Central memory CD8-positive, alpha-beta T cell (primary cell): Measurements from ENCODE around the gene SH3BP1.
"Not testable (repeated sequence)": the region's sequence is repeated elsewhere in the genome, so short reads cannot be mapped to it uniquely, and the experiment has no call there.

Experiments used
- ATAC-seq: fragments of 150-1000 bp; cut with Tn5 transposase; replicated peaks from 2 replicates; pipeline ENCODE4 v1.10.0; 2022; ENCODE audit warnings: mild to moderate bottlenecking, moderate FRiP score, moderate number of reproducible peaks; ENCODE audit not compliant: poor library complexity, severe bottlenecking; ENCODE audit errors: extremely low read depth
- DNase-seq, 2 donors: peaks; one replicate each; pipeline ENCODE4 v3.0.0; 2021; ENCODE audit warnings: low spot score in 2 of 2
- H3K27ac Mint-ChIP-seq: one replicate; pipeline ENCODE4 v1.8.0; 2022; ENCODE audit warnings: low read depth, mild to moderate bottlenecking, moderate library complexity, mixed read lengths
- H3K27me3 Mint-ChIP-seq: one replicate; pipeline ENCODE4 v1.8.0; 2022; ENCODE audit warnings: mixed read lengths
- H3K36me3 Mint-ChIP-seq: one replicate; pipeline ENCODE4 v1.8.0; 2022; ENCODE audit warnings: mild to moderate bottlenecking, moderate library complexity, mixed read lengths; ENCODE audit not compliant: insufficient read depth
- H3K4me1 Mint-ChIP-seq: one replicate; pipeline ENCODE4 v1.8.0; 2022; ENCODE audit warnings: mixed read lengths
- H3K4me3 Mint-ChIP-seq: one replicate; pipeline ENCODE4 v1.8.0; 2022; ENCODE audit warnings: mild to moderate bottlenecking, moderate library complexity, mixed read lengths
- H3K9me3 Mint-ChIP-seq: one replicate; pipeline ENCODE4 v1.8.0; 2022; ENCODE audit warnings: mixed read lengths

Gene SH3BP1, protein sequence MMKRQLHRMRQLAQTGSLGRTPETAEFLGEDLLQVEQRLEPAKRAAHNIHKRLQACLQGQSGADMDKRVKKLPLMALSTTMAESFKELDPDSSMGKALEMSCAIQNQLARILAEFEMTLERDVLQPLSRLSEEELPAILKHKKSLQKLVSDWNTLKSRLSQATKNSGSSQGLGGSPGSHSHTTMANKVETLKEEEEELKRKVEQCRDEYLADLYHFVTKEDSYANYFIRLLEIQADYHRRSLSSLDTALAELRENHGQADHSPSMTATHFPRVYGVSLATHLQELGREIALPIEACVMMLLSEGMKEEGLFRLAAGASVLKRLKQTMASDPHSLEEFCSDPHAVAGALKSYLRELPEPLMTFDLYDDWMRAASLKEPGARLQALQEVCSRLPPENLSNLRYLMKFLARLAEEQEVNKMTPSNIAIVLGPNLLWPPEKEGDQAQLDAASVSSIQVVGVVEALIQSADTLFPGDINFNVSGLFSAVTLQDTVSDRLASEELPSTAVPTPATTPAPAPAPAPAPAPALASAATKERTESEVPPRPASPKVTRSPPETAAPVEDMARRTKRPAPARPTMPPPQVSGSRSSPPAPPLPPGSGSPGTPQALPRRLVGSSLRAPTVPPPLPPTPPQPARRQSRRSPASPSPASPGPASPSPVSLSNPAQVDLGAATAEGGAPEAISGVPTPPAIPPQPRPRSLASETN

DNA sequence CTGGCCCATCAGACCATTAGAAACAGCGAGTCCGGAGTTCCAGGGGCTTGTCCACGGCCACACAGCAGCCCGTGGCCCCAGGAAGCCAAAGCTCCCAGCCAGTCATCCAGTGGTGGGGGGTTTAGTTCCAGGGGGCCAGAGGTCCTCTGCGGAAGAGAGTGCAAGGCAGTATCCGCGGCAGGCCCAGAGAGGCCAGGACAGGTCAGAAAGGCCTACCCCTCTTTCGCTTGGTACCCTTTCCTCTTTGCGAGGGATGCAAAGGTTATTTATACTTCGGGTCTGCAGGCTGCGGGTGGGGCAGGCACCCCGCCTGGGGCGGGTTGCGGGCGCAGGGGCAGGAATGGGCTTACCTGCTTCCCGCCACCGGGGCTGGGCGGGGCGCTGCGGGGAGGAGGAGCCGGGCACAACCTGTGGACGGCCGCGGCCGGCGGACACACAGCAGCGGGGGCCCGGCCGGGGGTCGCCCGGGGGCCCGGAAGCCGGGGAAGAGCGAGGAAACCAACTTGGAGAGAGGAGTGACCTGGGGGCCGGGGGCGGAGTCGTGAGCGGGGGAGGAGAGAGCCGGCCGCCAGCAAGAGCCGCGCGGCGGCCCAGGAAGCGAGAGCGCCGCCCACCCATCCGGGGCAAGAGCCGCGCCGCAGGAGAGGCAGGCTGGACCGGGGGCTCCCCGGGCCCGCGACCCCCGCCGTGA is at the start of gene SH3BP1:
SH3BP1 (plus strand) TSS at position 600 of the 691 bp plus-strand sequence. CDS start 119 bp downstream, outside the sequence.
- Mint-ChIP-seq H3K36me3 (peaks cover 34% of the 10 kb centered on the region), H3K9me3 (no peaks in the 10 kb centered on the region), H3K4me1 (peaks cover 65% of the 10 kb centered on the region), H3K27me3 (no peaks in the 10 kb centered on the region), H3K27ac (peak within 1 kb of the TSS; percentile 89), H3K4me3 (peak within 1 kb of the TSS; percentile 99)
- ATAC-seq (peak; percentile 35), DNase-seq (no peak)

DNA sequence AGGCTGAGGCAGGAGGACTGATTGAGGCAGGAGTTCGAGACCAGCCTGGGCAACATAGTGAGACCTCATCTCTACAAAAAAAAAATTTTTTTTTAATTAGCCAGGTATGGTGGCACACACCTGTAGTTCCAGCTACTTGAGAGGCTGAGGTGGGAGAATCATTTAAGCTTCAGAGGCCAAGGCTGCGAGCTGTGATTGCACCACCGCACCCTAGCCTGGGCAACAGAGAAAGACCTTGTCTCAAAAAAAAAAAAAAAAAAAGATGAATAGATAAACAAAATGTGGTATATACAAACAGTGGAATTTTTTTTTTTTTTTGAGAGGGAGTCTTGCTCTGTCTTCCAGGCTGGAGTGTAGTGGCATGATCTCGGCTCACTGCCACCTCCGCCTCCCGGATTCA is 48.4 kb upstream of the SH3BP1 start:
- H3K27me3 Mint-ChIP-seq, result peaks cover 16% of the 10 kb centered on the region
- peaks cover 12% of the 10 kb centered on the region for H3K4me1 Mint-ChIP-seq
- not testable (repeated sequence) for H3K9me3 Mint-ChIP-seq, ATAC-seq, H3K36me3 Mint-ChIP-seq, DNase-seq, H3K4me3 Mint-ChIP-seq
- peak overlapping the region; percentile 74 for H3K27ac Mint-ChIP-seq

DNA sequence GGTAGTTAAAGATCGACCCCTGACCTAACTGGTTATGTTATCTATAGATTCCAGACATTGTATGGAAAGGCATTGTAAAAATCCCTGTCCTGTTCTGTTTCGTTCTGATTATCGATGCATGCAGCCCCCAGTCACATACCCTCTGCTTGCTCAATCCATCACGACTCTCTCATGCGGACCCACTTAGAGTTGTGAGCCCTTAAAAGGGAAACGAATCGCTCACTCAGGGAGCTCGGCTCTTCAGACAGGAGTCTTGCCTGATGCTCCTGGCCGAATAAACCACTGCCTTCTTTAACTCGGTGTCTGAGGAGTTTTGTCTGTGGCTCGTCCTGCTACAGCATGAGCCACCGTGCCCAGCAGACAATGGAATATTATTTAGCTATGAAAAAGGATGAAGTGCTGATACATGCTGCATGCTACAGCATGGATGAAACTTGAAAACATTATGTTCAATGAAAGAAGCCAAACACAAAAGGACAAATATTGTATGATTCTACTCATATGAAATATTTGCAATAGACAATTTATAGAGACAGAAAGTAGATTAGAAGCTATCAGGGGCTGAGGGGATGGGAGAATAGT is 47.6 kb upstream of the SH3BP1 start:
- Mint-ChIP-seq H3K27me3 (peaks cover 16% of the 10 kb centered on the region), H3K36me3 (no peaks in the 10 kb centered on the region), H3K4me1 (peaks cover 12% of the 10 kb centered on the region), H3K4me3 (peak overlapping the region; percentile 51), H3K9me3 (no peaks in the 10 kb centered on the region), H3K27ac (no peak overlapping the region)
- DNase-seq (no peak), ATAC-seq (no peak)

DNA sequence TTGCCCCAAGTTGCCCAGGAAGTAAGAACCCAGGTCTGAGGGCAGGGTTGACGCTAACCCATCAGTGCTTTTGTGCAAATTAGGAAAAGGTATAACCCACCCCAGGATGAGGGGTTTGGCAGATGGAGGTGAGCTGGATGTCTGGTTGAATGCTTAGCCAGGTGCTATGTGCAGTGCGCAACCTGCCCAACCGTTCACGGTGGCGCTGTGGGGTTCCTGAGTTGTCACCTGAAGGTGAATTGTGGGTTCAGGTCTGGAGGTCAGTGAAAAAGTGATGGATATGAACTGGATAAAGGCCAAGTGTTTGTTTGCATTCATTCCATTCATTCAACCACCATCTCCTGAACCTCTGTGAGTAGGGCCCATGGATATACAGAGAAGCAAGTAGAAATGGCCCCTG is 45.2 kb upstream of the SH3BP1 start:
- H3K27me3 Mint-ChIP-seq, result peaks cover under 1% of the 10 kb centered on the region
- H3K9me3 Mint-ChIP-seq, result no peaks in the 10 kb centered on the region
- no peak overlapping the region for H3K27ac Mint-ChIP-seq
- ATAC-seq (no peak), DNase-seq (no peak)
- no peak overlapping the region for H3K4me3 Mint-ChIP-seq
- H3K4me1 Mint-ChIP-seq, result peaks cover 12% of the 10 kb centered on the region
- no peaks in the 10 kb centered on the region for H3K36me3 Mint-ChIP-seq

DNA sequence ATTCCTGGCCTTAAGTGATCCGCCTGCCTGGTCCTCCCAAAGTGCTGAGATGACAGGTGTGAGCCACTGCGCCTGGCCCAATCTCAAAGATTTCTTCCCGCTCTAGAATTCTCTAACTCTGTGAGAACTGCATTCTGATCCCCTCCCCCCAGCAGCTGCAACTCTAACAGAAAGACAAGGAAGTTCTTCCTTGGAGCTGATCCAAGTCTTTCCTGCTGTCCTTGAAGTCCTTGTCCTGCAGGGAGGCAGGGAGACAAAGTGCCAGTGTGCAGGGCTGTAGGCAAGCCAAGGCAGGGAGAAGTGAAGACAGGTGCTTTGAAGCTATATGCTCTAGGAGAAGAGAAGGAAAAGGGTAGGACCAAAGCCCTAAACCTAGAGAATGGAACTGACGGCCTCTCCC is 40.3 kb upstream of the SH3BP1 start:
- no peak overlapping the region for H3K4me3 Mint-ChIP-seq
- H3K27ac Mint-ChIP-seq, result no peak overlapping the region
- H3K9me3 Mint-ChIP-seq, result no peaks in the 10 kb centered on the region
- peaks cover 10% of the 10 kb centered on the region for H3K4me1 Mint-ChIP-seq
- DNase-seq (no peak), ATAC-seq (no peak)
- no peaks in the 10 kb centered on the region for H3K36me3 Mint-ChIP-seq
- no peaks in the 10 kb centered on the region for H3K27me3 Mint-ChIP-seq

DNA sequence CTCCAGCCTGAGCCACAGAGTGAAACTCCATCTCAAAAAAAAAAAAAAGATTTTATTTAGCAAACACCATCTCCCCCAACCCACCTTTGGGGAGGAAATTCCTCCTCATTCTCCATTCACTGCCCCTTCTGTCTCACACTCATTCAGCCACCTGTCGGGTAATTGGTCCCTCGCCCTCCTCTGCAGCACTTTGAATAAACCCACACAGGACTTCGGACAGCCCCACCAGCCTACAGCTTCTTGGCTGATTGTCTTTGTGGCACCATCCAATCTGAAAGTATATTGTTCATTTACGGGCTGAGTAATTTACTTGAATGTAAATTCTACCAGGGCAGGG is 38.3 kb upstream of the SH3BP1 start:
- H3K4me3 Mint-ChIP-seq, result no peak overlapping the region
- no peak for DNase-seq
- H3K36me3 Mint-ChIP-seq, result peaks cover 3% of the 10 kb centered on the region
- H3K9me3 Mint-ChIP-seq, result no peaks in the 10 kb centered on the region
- H3K4me1 Mint-ChIP-seq, result peaks cover 24% of the 10 kb centered on the region
- H3K27me3 Mint-ChIP-seq, result no peaks in the 10 kb centered on the region
- ATAC-seq, result no peak
- no peak overlapping the region for H3K27ac Mint-ChIP-seq

DNA sequence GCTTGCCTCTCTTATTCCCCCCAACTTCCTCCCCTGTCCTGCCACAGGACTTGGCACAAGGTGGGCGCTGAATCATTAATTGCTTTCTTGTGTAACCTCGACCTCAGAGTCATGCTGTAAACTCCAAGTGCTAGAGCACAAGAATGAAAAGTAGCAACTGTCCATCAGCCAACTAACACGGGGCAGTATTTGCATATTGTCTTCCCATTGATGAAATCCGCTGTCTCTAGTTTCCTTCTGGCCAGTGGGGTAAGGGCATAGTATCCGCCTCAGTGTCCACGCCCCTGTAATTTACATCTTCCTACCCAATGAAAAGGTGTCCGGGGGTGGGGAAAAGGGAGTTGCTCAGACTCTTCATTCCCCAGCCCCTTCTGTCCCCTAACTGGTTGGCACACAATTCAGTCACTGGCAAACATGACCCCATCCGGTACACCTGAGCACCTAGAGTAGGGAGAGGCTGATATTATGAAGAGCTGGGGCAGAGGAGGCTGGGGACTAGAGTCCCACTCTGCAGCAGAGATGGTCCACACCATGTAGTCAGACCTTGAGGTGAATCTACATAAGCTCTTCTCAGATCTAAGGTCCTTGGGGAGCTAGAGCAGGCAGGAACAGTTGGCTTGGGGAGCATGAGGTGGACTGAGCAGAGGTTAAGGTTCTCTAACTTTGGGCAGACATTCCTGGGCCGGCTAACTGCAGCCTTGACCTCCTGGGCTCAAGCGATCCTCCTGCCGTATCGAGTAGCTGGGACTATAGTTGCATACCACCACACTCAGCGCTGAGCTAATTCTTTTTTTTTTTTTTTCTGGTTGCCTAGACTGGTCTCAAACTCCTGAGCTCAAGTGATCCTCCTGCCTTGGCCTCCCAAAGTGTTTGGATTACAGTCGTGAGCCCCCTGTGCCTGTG is 37.7 kb upstream of the SH3BP1 start:
- H3K27ac Mint-ChIP-seq, result no peak overlapping the region
- no peaks in the 10 kb centered on the region for H3K27me3 Mint-ChIP-seq
- peaks cover 3% of the 10 kb centered on the region for H3K36me3 Mint-ChIP-seq
- DNase-seq (no peak), ATAC-seq (no peak)
- no peaks in the 10 kb centered on the region for H3K9me3 Mint-ChIP-seq
- peaks cover 24% of the 10 kb centered on the region for H3K4me1 Mint-ChIP-seq
- H3K4me3 Mint-ChIP-seq, result no peak overlapping the region

DNA sequence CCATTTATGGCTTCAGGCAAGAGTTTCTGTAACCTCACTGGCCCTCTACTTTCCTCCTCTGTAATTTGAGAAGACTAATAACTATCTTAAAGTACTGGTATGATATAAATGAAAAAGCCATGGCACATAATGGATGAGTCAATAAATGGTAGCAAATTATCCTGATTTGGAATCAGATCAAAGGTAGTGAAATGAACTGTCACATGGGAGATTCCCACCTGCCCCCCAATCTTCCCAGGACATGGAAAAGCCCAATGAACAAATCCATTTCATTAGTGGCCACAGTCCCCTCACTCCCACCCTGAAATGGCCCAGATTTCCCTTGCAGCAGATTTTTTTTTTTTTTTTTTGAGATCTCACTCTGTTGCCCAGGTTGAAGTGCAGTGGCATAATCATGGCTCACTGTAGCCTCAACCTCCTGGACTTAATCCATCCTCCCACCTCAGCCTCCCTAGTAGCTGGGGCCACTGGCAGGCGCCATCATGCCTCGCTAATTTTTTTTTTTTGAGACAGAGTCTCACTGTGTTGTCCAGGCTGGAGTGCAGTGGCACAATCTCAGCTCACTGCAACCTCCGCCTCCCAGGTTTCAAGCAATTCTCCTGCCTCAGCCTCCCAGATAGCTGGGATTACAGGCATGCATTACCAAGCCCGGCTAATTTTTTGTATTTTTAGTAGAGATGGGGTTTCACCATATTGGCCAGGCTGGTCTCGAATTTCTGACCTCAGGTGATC is 36.8 kb upstream of the SH3BP1 start:
- not testable (repeated sequence) for H3K27me3 Mint-ChIP-seq, H3K36me3 Mint-ChIP-seq, H3K4me3 Mint-ChIP-seq, H3K27ac Mint-ChIP-seq, H3K9me3 Mint-ChIP-seq, ATAC-seq, DNase-seq
- peaks cover 30% of the 10 kb centered on the region for H3K4me1 Mint-ChIP-seq

DNA sequence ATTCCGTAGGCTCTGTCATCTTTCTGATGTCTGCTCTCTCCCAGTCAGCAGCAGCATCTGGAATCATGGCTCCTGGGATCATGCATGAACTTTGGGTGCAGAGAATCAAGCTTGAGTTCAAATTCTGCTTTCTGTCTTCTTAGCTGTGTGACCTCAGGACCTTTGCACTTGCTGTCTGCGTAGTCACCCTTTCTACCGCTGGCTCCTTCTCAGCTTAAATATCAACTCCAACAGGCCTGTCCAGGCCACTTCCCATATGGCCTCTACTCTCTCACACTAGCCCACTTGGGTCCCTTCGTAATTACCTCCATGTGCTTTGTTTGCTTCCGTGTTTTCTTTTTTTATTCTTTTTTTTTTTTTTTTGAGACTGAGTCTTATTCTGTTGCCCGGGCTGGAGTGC is 35.4 kb upstream of the SH3BP1 start:
- Mint-ChIP-seq H3K9me3 (no peaks in the 10 kb centered on the region), H3K36me3 (peaks cover 10% of the 10 kb centered on the region), H3K4me1 (peaks cover 37% of the 10 kb centered on the region), H3K27ac (no peak overlapping the region), H3K27me3 (no peaks in the 10 kb centered on the region), H3K4me3 (no peak overlapping the region)
- ATAC-seq, result no peak
- DNase-seq, result no peak

DNA sequence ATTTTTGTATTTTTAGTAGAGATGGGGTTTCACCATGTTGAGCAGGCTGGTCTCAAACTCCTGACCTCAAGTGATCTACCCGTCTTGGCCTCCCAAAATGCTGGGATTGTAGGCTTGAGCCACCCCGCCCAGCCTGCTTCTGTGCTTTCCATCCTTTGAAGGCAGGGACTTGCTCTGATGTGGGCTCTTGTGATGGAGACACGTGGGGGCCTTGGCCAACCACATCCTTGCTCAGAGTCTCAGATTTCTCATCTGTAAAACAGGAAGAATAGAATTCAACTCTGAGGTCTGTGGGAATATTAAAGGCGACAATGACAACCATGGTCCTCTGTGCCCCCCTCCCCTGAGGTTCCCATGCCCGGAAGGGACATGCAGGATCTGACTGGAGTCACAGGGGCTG is 34.6 kb upstream of the SH3BP1 start:
- Mint-ChIP-seq H3K4me3 (peak overlapping the region; percentile 52), H3K9me3 (no peaks in the 10 kb centered on the region), H3K36me3 (peaks cover 12% of the 10 kb centered on the region), H3K27ac (no peak overlapping the region), H3K4me1 (peaks cover 45% of the 10 kb centered on the region), H3K27me3 (no peaks in the 10 kb centered on the region)
- ATAC-seq, result peak; percentile 8
- DNase-seq, result peak in 1 of 2 donors; percentile 52
